ENCODE measurements around the gene TREML1. TPM values are rescaled to one million over a fixed set of nuclear protein-coding genes. Genes with fewer than 3 reads are reported as not detected.

TREML1 gene
- total and polyA plus RNA-seq, 4 donors: 0.08 to 4.5 (median 0.12) TPM; not detected in 1

DNA sequence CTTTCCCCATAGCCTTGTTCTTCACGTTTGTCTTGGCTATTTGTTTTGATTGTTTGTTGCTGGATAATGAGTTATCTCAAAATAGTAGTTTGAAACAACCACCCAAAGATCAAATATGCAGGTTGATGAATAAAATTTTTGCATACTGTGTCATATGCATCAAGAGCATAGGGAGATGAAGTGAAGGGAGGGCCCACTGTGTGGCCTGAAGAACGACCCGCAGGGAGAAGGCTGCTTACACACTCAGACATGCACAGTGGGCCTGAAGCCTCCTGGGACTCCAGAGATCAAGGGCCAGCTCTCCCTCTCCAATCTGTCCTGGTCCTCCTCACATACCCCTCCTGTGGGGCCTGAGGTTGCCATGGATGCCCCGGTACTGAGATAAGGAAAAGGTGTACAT, 25.0 kb upstream of the TREML1 start:
- no peak overlapping the region for H3K27ac ChIP-seq (ENCODE audit: low read depth in 1 of 2, low read length in 2 of 2)
- no peaks in the 10 kb centered on the region for H3K36me3 ChIP-seq (ENCODE audit: control insufficient read depth in 4 of 4, insufficient read depth in 3 of 4, low read depth in 1 of 4, low read length in 3 of 4)
- no peak overlapping the region for H3K4me3 ChIP-seq (ENCODE audit: low read depth in 1 of 3, low read length in 3 of 3)
- H3K9ac ChIP-seq (ENCODE audit: low read depth in 1 of 2, low read length in 2 of 2): no peak overlapping the region
- no peaks in the 10 kb centered on the region for H3K9me3 ChIP-seq (ENCODE audit: control insufficient read depth in 4 of 4, low read length in 3 of 4)
- H3K27me3 ChIP-seq (ENCODE audit: control insufficient read depth in 4 of 4, insufficient read depth in 4 of 4, low read length in 3 of 4): no peaks in the 10 kb centered on the region
- H3K4me1 ChIP-seq (ENCODE audit: control insufficient read depth in 4 of 4, insufficient read depth in 4 of 4, low read length in 3 of 4): no peaks in the 10 kb centered on the region
- no peak for DNase-seq (ENCODE audit: low spot score)
- 65% methylated on average over 4 of the region's 4 CpGs for WGBS
- TF ChIP-seq JUND (IDR thresholded peaks at IDR 0.05): no peak
- TF ChIP-seq FOXA2 (IDR thresholded peaks at IDR 0.05): no peak
- TF ChIP-seq GABPA (IDR thresholded peaks at IDR 0.05 in 1 of 2, conservative IDR thresholded peaks at IDR 0.05 in 1 of 2): no peak
- TF ChIP-seq RAD21 (IDR thresholded peaks at IDR 0.05): no peak
- TF ChIP-seq, protein P1, sequence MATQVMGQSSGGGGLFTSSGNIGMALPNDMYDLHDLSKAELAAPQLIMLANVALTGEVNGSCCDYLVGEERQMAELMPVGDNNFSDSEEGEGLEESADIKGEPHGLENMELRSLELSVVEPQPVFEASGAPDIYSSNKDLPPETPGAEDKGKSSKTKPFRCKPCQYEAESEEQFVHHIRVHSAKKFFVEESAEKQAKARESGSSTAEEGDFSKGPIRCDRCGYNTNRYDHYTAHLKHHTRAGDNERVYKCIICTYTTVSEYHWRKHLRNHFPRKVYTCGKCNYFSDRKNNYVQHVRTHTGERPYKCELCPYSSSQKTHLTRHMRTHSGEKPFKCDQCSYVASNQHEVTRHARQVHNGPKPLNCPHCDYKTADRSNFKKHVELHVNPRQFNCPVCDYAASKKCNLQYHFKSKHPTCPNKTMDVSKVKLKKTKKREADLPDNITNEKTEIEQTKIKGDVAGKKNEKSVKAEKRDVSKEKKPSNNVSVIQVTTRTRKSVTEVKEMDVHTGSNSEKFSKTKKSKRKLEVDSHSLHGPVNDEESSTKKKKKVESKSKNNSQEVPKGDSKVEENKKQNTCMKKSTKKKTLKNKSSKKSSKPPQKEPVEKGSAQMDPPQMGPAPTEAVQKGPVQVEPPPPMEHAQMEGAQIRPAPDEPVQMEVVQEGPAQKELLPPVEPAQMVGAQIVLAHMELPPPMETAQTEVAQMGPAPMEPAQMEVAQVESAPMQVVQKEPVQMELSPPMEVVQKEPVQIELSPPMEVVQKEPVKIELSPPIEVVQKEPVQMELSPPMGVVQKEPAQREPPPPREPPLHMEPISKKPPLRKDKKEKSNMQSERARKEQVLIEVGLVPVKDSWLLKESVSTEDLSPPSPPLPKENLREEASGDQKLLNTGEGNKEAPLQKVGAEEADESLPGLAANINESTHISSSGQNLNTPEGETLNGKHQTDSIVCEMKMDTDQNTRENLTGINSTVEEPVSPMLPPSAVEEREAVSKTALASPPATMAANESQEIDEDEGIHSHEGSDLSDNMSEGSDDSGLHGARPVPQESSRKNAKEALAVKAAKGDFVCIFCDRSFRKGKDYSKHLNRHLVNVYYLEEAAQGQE (IDR thresholded peaks at IDR 0.05): no peak
- no peak for TF ChIP-seq HNF4A (conservative IDR thresholded peaks at IDR 0.05)
- no peak for TF ChIP-seq SP1 (IDR thresholded peaks at IDR 0.05)
- TF ChIP-seq CTCF (IDR thresholded peaks at IDR 0.05; ENCODE audit: low read depth, low read length, missing input control): no peak
- TF ChIP-seq NR2F2 (IDR thresholded peaks at IDR 0.05): no peak
- TF ChIP-seq RXRA (IDR thresholded peaks at IDR 0.05): no peak
- TF ChIP-seq YY1 (IDR thresholded peaks at IDR 0.05): no peak
- no peak for TF ChIP-seq EGR1 (IDR thresholded peaks at IDR 0.05; ENCODE audit: low read depth in 2 of 2)
- no peak for TF ChIP-seq ATF3 (IDR thresholded peaks at IDR 0.05)
- TF ChIP-seq, protein P2, sequence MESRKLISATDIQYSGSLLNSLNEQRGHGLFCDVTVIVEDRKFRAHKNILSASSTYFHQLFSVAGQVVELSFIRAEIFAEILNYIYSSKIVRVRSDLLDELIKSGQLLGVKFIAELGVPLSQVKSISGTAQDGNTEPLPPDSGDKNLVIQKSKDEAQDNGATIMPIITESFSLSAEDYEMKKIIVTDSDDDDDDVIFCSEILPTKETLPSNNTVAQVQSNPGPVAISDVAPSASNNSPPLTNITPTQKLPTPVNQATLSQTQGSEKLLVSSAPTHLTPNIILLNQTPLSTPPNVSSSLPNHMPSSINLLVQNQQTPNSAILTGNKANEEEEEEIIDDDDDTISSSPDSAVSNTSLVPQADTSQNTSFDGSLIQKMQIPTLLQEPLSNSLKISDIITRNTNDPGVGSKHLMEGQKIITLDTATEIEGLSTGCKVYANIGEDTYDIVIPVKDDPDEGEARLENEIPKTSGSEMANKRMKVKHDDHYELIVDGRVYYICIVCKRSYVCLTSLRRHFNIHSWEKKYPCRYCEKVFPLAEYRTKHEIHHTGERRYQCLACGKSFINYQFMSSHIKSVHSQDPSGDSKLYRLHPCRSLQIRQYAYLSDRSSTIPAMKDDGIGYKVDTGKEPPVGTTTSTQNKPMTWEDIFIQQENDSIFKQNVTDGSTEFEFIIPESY (IDR thresholded peaks at IDR 0.05): no peak
- no peak for TF ChIP-seq TAF1 (conservative IDR thresholded peaks at IDR 0.05)
- no peak for TF ChIP-seq FOXA1 (IDR thresholded peaks at IDR 0.05)
- TF ChIP-seq HNF4G (IDR thresholded peaks at IDR 0.05): no peak

DNA sequence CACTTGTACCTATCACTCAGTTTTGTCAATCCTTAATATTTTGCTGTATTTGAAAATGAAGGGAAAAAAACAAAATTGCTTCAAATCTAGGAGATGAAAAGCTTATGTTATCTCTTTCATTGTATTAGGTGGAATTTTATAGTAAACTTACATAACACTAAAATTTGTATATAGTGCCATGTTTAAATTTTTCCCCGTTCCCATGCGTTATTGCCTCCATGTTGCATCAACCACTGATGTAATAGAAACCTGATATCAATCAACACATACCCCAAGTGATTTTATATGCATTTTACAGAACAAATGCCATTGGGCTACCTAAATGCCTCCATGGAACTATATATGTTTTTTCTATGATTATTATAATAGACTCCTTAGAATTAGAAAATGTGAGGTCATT, 23.5 kb upstream of the TREML1 start:
- H3K36me3 ChIP-seq (ENCODE audit: control insufficient read depth in 4 of 4, insufficient read depth in 3 of 4, low read depth in 1 of 4, low read length in 3 of 4): no peaks in the 10 kb centered on the region
- no peaks in the 10 kb centered on the region for H3K27me3 ChIP-seq (ENCODE audit: control insufficient read depth in 4 of 4, insufficient read depth in 4 of 4, low read length in 3 of 4)
- no peak overlapping the region for H3K9ac ChIP-seq (ENCODE audit: low read depth in 1 of 2, low read length in 2 of 2)
- no peak overlapping the region for H3K4me3 ChIP-seq (ENCODE audit: low read depth in 1 of 3, low read length in 3 of 3)
- H3K27ac ChIP-seq (ENCODE audit: low read depth in 1 of 2, low read length in 2 of 2): no peak overlapping the region
- no peaks in the 10 kb centered on the region for H3K4me1 ChIP-seq (ENCODE audit: control insufficient read depth in 4 of 4, insufficient read depth in 4 of 4, low read length in 3 of 4)
- no peaks in the 10 kb centered on the region for H3K9me3 ChIP-seq (ENCODE audit: control insufficient read depth in 4 of 4, low read length in 3 of 4)
- DNase-seq (ENCODE audit: low spot score): no peak
- 92% methylated on average over 2 of the region's 2 CpGs for WGBS
- TF ChIP-seq JUND (IDR thresholded peaks at IDR 0.05) (no peak), FOXA1 (IDR thresholded peaks at IDR 0.05) (no peak), RXRA (IDR thresholded peaks at IDR 0.05) (no peak), FOXA2 (IDR thresholded peaks at IDR 0.05) (no peak), YY1 (IDR thresholded peaks at IDR 0.05) (no peak), HNF4G (IDR thresholded peaks at IDR 0.05) (no peak), GABPA (IDR thresholded peaks at IDR 0.05 in 1 of 2, conservative IDR thresholded peaks at IDR 0.05 in 1 of 2) (no peak), CTCF (IDR thresholded peaks at IDR 0.05; ENCODE audit: low read depth, low read length, missing input control) (no peak), HNF4A (conservative IDR thresholded peaks at IDR 0.05) (no peak), TAF1 (conservative IDR thresholded peaks at IDR 0.05) (no peak), MAX (IDR thresholded peaks at IDR 0.05) (no peak), SP1 (IDR thresholded peaks at IDR 0.05) (no peak), NR2F2 (IDR thresholded peaks at IDR 0.05) (no peak), ATF3 (IDR thresholded peaks at IDR 0.05) (no peak)
- TF ChIP-seq, protein P2 (IDR thresholded peaks at IDR 0.05): no peak

Measured in liver (tissue), 9 donors.